ENCODE measurements around the gene VWA3A. TPM values are rescaled to one million over a fixed set of nuclear protein-coding genes. Genes with fewer than 3 reads are reported as not detected.

Gene VWA3A
- total RNA-seq, 1 experiment from 2014 or later, result not detected

GRCh38 chr16:22203091-22203490 lies 110.8 kb downstream of the VWA3A start:
- Histone ChIP-seq H3K4me1 (ENCODE audit: control insufficient read depth, insufficient read depth, low read length) (peaks cover 29% of the 10 kb centered on the region), H3K36me3 (ENCODE audit: control insufficient read depth, insufficient read depth, low read length) (no peaks in the 10 kb centered on the region; the same call in 1 of the 2 replicates), H3K9me3 (ENCODE audit: control insufficient read depth, insufficient read depth, low read depth, low read length) (no peaks in the 10 kb centered on the region), H3K4me3 (ENCODE audit: low read depth in 2 of 2, low read length in 2 of 2) (no peak overlapping the region), H3K27me3 (ENCODE audit: control insufficient read depth, insufficient read depth, low read length) (no peaks in the 10 kb centered on the region), H3K27ac (ENCODE audit: low read length) (no peak overlapping the region)
- ATAC-seq (no peak), DNase-seq (ENCODE audit: low read depth, low spot score) (no peak)
- TF ChIP-seq REST (IDR thresholded peaks at IDR 0.05; ENCODE audit: insufficient read depth in 1 of 2, low read depth in 2 of 2, low read length in 1 of 2), result no peak
- no peak for TF ChIP-seq SIN3A (IDR thresholded peaks at IDR 0.05; ENCODE audit: borderline replicate concordance, insufficient read depth, low read depth, low read length)
- TF ChIP-seq TCF7L2 (IDR thresholded peaks at IDR 0.05; ENCODE audit: low read depth, low read length), result no peak
- no peak for TF ChIP-seq CTCF (IDR thresholded peaks at IDR 0.05)
- TF ChIP-seq POLR2AphosphoS5 (IDR thresholded peaks at IDR 0.05; ENCODE audit: low read depth, low read length), result no peak
- in situ Hi-C loops (cut with HindIII; ENCODE audit: low pct_unique_long_range_greater_than_20kb, low sequenced_read_pairs), result no loop called here
- BruUV-seq (replicated peaks), result no TSS peak
- ChIA-PET CTCF (no interaction called here), POLR2A (no interaction called here)
- intact Hi-C loops (cut with micrococcal nuclease; ENCODE audit: unreplicated experiment), result no loop called here

GRCh38 chr16:22204091-22204655 lies 111.8 kb downstream of the VWA3A start:
- intact Hi-C loops (cut with micrococcal nuclease; ENCODE audit: unreplicated experiment), result no loop called here
- BruUV-seq (replicated peaks), result no TSS peak
- H3K4me3 ChIP-seq (ENCODE audit: low read depth in 2 of 2, low read length in 2 of 2), result no peak overlapping the region
- peaks cover 24% of the 10 kb centered on the region for H3K4me1 ChIP-seq (ENCODE audit: control insufficient read depth, insufficient read depth, low read length)
- no peaks in the 10 kb centered on the region for H3K27me3 ChIP-seq (ENCODE audit: control insufficient read depth, insufficient read depth, low read length)
- no peaks in the 10 kb centered on the region for H3K9me3 ChIP-seq (ENCODE audit: control insufficient read depth, insufficient read depth, low read depth, low read length)
- TF ChIP-seq REST (IDR thresholded peaks at IDR 0.05; ENCODE audit: insufficient read depth in 1 of 2, low read depth in 2 of 2, low read length in 1 of 2) (no peak), SIN3A (IDR thresholded peaks at IDR 0.05; ENCODE audit: borderline replicate concordance, insufficient read depth, low read depth, low read length) (no peak), CTCF (IDR thresholded peaks at IDR 0.05) (no peak), POLR2AphosphoS5 (IDR thresholded peaks at IDR 0.05; ENCODE audit: low read depth, low read length) (no peak), TCF7L2 (IDR thresholded peaks at IDR 0.05; ENCODE audit: low read depth, low read length) (no peak)
- no peak overlapping the region for H3K27ac ChIP-seq (ENCODE audit: low read length)
- DNase-seq (ENCODE audit: low read depth, low spot score), result no peak
- CTCF ChIA-PET, result no interaction called here
- no peaks in the 10 kb centered on the region; the same call in 1 of the 2 replicates for H3K36me3 ChIP-seq (ENCODE audit: control insufficient read depth, insufficient read depth, low read length)
- POLR2A ChIA-PET, result interaction anchor here (0.6 kb wide), 1 partner anchor 71 kb away, joined by 6 read pairs; no protein-coding TSS in a partner anchor
- no peak for ATAC-seq
- in situ Hi-C loops (cut with HindIII; ENCODE audit: low pct_unique_long_range_greater_than_20kb, low sequenced_read_pairs), result no loop called here

All from Panc1 (cell line).